HepG2 (cell line): ENCODE results near the gene PMIS2.

Experiments used
- ARNT ChIP-seq: fragments of 450-650 bp; IDR thresholded peaks from 2 replicates; pipeline ENCODE4 v1.6.1; 2017
- HDAC1 ChIP-seq: sonication (generic); formaldehyde crosslinking; IDR thresholded peaks from 2 replicates; pipeline ENCODE4 v1.5.1; 2020; ENCODE audit warnings: mild to moderate bottlenecking, missing genetic modification reagents
- HDAC2 ChIP-seq: sonication (generic); formaldehyde crosslinking; IDR thresholded peaks from 2 replicates; pipeline ENCODE4 v1.4.0; 2020; ENCODE audit warnings: missing genetic modification reagents
- MXI1 ChIP-seq: IDR thresholded peaks from 3 replicates; pipeline ENCODE4 v1.6.1; 2012; ENCODE audit warnings: low read depth, low read length, inconsistent platforms, borderline replicate concordance
- POLR2A ChIP-seq, 2 experiments: IDR thresholded peaks; 2 replicates each; pipeline ENCODE4 v1.6.1; 2011; ENCODE audit warnings: low read depth in 2 of 2, low read length in 2 of 2, mild to moderate bottlenecking in 1 of 2, moderate library complexity in 1 of 2; ENCODE audit not compliant: insufficient read depth in 1 of 2
- RFX5 ChIP-seq: IDR thresholded peaks from 2 replicates; pipeline ENCODE4 v1.6.1; 2011; ENCODE audit warnings: low read depth, low read length, improper control_type of control experiment
- ZNF263 ChIP-seq: sonication (generic); formaldehyde crosslinking; IDR thresholded peaks from 2 replicates; pipeline ENCODE4 v1.4.0; 2020; ENCODE audit warnings: missing genetic modification reagents
- ZNF749 ChIP-seq: sonication (generic); formaldehyde crosslinking; IDR thresholded peaks from 2 replicates; pipeline ENCODE4 v1.8.0; 2022; ENCODE audit warnings: mild to moderate bottlenecking, missing genetic modification reagents, moderate library complexity, borderline replicate concordance
- ZNF768 ChIP-seq: sonication (generic); formaldehyde crosslinking; IDR thresholded peaks from 2 replicates; pipeline ENCODE4 v1.4.0; 2020; ENCODE audit warnings: missing genetic modification reagents
- ZNF879 ChIP-seq: sonication (generic); formaldehyde crosslinking; IDR thresholded peaks from 2 replicates; pipeline ENCODE4 v1.8.1; 2023; ENCODE audit warnings: missing genetic modification reagents
- TF ChIP-seq, protein P1 (sequence below): sonication (generic); formaldehyde crosslinking; IDR thresholded peaks from 2 replicates; pipeline ENCODE4 v1.5.0; 2020; ENCODE audit warnings: mild to moderate bottlenecking, missing genetic modification reagents, moderate library complexity
- TF ChIP-seq, protein P2 (sequence below): sonication (generic); formaldehyde crosslinking; IDR thresholded peaks from 2 replicates; pipeline ENCODE4 v1.5.0; 2020; ENCODE audit warnings: missing genetic modification reagents, mild to moderate bottlenecking, borderline replicate concordance
- TF ChIP-seq, protein P3 (sequence below): sonication (generic); formaldehyde crosslinking; IDR thresholded peaks from 2 replicates; pipeline ENCODE4 v1.8.0; 2022; ENCODE audit warnings: low read depth, missing genetic modification reagents
- TF ChIP-seq, protein P4 (sequence below): sonication (generic); formaldehyde crosslinking; conservative IDR thresholded peaks from 2 replicates; pipeline ENCODE4 v1.8.0; 2022; ENCODE audit warnings: low read depth, missing genetic modification reagents

DNA sequence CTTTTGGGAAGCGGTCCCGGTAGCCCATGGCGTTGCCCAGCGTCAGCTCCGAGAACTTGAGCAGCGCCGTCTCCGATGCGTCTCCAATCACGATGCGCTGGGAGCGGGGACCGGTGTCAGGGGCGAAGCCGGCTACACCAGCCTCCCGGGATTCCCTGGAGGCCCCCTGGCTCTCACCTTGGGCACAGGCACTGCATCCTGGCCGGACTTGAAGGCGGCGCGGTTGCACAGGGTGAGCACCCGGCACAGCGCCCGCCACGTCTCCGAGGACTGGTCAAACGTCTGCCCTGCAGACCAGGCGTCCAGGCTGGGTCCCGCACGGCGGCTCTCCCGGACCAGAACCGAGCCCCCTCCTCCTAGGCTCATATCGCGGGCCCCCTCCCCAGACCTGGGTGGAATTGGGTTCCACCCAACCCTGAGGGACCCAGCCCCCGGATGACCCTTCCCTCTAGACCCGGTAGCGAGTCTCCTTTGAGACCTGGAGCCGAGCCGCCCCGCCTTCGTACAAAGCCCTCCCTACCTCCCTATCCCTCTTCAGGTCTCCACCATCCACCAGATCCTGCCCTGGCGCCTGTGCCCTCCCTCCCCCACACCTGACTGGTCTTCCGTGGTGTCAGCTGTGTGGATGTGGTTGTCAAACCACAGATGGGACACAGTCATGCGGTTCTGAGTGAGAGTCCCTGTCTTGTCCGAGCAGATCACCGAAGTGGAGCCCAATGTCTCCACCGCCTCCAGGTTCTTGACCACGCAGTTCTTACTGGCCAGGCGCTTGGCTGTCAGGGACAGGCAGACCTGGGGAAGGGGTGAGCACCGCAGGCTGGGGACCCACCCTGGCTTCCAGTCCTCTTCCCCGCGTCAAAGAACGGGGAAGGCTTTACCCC lies 27.3 kb upstream of the PMIS2 start:
- TF ChIP-seq, protein P1, sequence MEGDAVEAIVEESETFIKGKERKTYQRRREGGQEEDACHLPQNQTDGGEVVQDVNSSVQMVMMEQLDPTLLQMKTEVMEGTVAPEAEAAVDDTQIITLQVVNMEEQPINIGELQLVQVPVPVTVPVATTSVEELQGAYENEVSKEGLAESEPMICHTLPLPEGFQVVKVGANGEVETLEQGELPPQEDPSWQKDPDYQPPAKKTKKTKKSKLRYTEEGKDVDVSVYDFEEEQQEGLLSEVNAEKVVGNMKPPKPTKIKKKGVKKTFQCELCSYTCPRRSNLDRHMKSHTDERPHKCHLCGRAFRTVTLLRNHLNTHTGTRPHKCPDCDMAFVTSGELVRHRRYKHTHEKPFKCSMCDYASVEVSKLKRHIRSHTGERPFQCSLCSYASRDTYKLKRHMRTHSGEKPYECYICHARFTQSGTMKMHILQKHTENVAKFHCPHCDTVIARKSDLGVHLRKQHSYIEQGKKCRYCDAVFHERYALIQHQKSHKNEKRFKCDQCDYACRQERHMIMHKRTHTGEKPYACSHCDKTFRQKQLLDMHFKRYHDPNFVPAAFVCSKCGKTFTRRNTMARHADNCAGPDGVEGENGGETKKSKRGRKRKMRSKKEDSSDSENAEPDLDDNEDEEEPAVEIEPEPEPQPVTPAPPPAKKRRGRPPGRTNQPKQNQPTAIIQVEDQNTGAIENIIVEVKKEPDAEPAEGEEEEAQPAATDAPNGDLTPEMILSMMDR = no peak
- TF ChIP-seq, protein P2, sequence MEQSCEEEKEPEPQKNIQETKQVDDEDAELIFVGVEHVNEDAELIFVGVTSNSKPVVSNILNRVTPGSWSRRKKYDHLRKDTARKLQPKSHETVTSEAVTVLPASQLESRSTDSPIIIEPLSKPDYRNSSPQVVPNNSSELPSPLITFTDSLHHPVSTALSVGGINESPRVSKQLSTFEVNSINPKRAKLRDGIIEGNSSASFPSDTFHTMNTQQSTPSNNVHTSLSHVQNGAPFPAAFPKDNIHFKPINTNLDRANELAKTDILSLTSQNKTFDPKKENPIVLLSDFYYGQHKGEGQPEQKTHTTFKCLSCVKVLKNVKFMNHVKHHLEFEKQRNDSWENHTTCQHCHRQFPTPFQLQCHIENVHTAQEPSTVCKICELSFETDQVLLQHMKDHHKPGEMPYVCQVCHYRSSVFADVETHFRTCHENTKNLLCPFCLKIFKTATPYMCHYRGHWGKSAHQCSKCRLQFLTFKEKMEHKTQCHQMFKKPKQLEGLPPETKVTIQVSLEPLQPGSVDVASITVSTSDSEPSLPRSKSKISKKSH (CRISPR knock-in tag) = no peak
- no peak for TF ChIP-seq ZNF768 (CRISPR knock-in tag)
- no peak for TF ChIP-seq HDAC2 (CRISPR knock-in tag)
- TF ChIP-seq ZNF879 (CRISPR knock-in tag) = no peak
- TF ChIP-seq HDAC1 = no peak
- TF ChIP-seq, protein P3, sequence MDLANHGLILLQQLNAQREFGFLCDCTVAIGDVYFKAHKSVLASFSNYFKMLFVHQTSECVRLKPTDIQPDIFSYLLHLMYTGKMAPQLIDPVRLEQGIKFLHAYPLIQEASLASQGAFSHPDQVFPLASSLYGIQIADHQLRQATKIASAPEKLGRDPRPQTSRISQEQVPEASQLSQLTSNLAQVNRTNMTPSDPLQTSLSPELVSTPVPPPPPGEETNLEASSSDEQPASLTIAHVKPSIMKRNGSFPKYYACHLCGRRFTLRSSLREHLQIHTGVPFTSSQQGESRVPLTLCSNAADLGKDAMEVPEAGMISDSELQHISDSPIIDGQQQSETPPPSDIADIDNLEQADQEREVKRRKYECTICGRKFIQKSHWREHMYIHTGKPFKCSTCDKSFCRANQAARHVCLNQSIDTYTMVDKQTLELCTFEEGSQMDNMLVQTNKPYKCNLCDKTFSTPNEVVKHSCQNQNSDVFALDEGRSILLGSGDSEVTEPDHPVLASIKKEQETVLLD = no peak
- no peak for TF ChIP-seq POLR2A (IDR thresholded peaks at IDR 0.05; ENCODE audit: insufficient read depth in 1 of 2, low read depth in 2 of 2, low read length in 2 of 2)
- TF ChIP-seq MXI1 = no peak
- TF ChIP-seq, protein P4, sequence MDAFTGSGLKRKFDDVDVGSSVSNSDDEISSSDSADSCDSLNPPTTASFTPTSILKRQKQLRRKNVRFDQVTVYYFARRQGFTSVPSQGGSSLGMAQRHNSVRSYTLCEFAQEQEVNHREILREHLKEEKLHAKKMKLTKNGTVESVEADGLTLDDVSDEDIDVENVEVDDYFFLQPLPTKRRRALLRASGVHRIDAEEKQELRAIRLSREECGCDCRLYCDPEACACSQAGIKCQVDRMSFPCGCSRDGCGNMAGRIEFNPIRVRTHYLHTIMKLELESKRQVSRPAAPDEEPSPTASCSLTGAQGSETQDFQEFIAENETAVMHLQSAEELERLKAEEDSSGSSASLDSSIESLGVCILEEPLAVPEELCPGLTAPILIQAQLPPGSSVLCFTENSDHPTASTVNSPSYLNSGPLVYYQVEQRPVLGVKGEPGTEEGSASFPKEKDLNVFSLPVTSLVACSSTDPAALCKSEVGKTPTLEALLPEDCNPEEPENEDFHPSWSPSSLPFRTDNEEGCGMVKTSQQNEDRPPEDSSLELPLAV (CRISPR knock-in tag) = no peak
- TF ChIP-seq RFX5 = no peak
- no peak for TF ChIP-seq ARNT
- TF ChIP-seq ZNF263 (CRISPR knock-in tag) = no peak
- TF ChIP-seq ZNF749 (CRISPR knock-in tag) = no peak
